Pancreas (tissue), 10 donors: ENCODE data around the gene AOAH. TPM values are rescaled to one million over a fixed set of nuclear protein-coding genes. Genes with fewer than 3 reads are reported as not detected.
A peak's percentile ranks its signal among the peaks of the same experiment; 100 is the strongest.

Experiments used
- ATAC-seq, 4 donors: fragments of 200-7000 bp; cut with Tn5 transposase; one replicate each; pipeline versions ENCODE4 v1.8.0 to v1.9.1; 2020; ENCODE audit warnings: mild to moderate bottlenecking in 4 of 4, moderate library complexity in 4 of 4
- DNase-seq, 6 donors: peaks; one replicate each; pipeline ENCODE4 v3.0.0-alpha.2; 2020
- FAIRE-seq: peaks from 2 replicates; lab custom pipeline; 2012; peaks lifted over from hg19 to GRCh38; lab: Jason Lieb, UNC
- H3K27ac ChIP-seq, 4 donors: fragments of 200-600 bp; sonication (generic); 1 replicate in 3 of 4; 2 replicates in 1 of 4; pipeline versions ENCODE4 v1.5.0 to v1.8.0; 2020
- H3K27me3 ChIP-seq, 4 donors: fragments of 200-600 bp; one replicate each; pipeline ENCODE4 v1.8.0; 2021
- H3K36me3 ChIP-seq, 3 donors: fragments of 200-600 bp; sonication (generic) in 1 of 3; one replicate each; pipeline versions ENCODE4 v1.5.0 to v1.8.0; 2020 to 2021
- H3K4me1 ChIP-seq, 3 donors: fragments of 200-600 bp; one replicate each; pipeline ENCODE4 v1.8.0; 2021
- H3K4me3 ChIP-seq, 4 donors: fragments of 200-600 bp; sonication (generic) in 2 of 4; one replicate each; pipeline versions ENCODE4 v1.5.0 to v1.8.0; 2020 to 2021
- H3K9me3 ChIP-seq, 4 donors: fragments of 200-600 bp; one replicate each; pipeline ENCODE4 v1.8.0; 2021
- CTCF ChIP-seq, 4 donors: fragments of 200-600 bp; sonication (generic) in 3 of 4; IDR thresholded peaks; one replicate each; pipeline versions ENCODE4 v1.5.0 to v1.8.0; 2021; ENCODE audit warnings: antibody characterized with exemption in 4 of 4
- WGBS, 2 donors: extraction: QIAGEN DNeasy Blood & Tissue Kit; methylation state at CpG; one replicate each; pipeline ENCODE4 v1.1.7; 2013; 5-methylcytosine and 5-hydroxymethylcytosine counted together
- intact Hi-C, 3 donors: fragments of 100-400 bp; cut with DNase I; formaldehyde crosslinking; loops; one replicate each; pipeline versions ENCODE4 v1.11.1 to v1.14.2; 2022
- polyA plus RNA-seq, 2 donors: library from polyadenylated mRNA; stranded (reverse); fragments of 200-250 nt; gene quantifications; one replicate each; pipeline ENCODE4 v1.2.3, GENCODE V29; 2013
- total RNA-seq, 6 donors: library from RNA; stranded (reverse); fragmentation: NEBNext Ultra II Directional in 4 of 6; extraction: Animal tissue kit (Norgen Biotek cat#: 25700) in 4 of 6; gene quantifications; one replicate each; pipeline versions ENCODE4 v1.2.1 to v1.2.4, GENCODE V29; 2021 to 2023
- donor health status: healthy with polysubstance abuse.
- donor health status: DM: no; HTN: no; CAD: no; lungs with moderate emphysema.
- donor health status: DM: no; HTN: no; CAD: no.
- donor health status: control.
- donor health status: control.
- donor health status: Bipolar disorder and iron deficiency.
- donor health status: DM: yes; HTN: yes; CAD: no.
- donor health status: DM: no; HTN: no; CAD: no.
- donor health status: DM: no; HTN: no; CAD: no.
- donor health status: DM: yes; HTN: yes; CAD: no.

Gene AOAH
- total and polyA plus RNA-seq, 8 donors, result 0.79 to 9.0 (median 2.1) TPM

DNA sequence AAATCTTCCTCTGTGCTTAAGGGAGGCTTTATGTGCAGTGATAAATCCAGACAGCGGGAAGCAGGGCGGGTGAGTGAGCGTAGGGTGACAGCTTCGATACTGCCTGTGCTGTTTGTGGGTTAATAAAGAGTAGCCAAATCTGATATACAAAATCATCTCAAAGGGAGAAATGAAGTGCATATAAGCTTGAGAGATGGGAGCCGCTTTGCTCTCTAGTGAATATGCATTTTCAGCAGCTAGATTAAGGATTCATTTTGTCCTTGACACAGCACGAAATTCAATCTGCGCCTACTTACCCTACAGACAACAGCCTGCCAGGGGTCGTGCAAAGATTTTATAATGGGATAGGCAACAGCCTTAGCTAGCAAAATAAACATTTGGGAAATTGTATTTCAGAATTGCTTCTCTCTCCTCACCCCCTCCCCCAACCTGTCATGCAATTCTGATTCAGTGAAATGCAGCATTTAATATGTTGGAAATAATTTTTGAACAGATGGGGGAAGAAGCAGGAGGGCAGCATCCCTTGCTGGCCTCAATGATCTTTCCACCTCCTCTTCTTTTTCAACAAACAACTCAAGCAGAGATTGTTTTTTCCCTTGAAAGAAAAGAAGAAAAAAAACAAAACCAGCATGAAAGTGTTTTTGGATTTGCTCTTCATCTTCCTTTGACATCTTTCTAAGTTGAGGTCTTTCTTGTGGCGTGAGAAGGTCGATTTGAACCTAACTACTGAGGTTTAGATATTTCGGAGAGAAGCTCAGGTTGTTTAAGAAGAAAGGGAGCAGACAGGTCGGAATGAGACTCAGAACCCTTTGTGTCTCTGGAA, 117.9 kb downstream of the AOAH start:
- intact Hi-C loops, result no loop called here
- no peak for ATAC-seq
- DNase-seq, result no peak
- H3K9me3 ChIP-seq, result no peaks in the 10 kb centered on the region
- no peak for FAIRE-seq
- TF ChIP-seq CTCF (IDR thresholded peaks at IDR 0.05), result no peak
- WGBS, 2 donors, result 69 to 85% methylated on average over 12 of the region's 12 CpGs
- no peak overlapping the region for H3K4me3 ChIP-seq
- H3K27me3 ChIP-seq, result no peaks in the 10 kb centered on the region
- H3K36me3 ChIP-seq, result no peaks in the 10 kb centered on the region
- H3K4me1 ChIP-seq, result peaks cover 0 to 5% (median 0%) of the 10 kb centered on the region in 3 donors
- H3K27ac ChIP-seq, result no peak overlapping the region

DNA sequence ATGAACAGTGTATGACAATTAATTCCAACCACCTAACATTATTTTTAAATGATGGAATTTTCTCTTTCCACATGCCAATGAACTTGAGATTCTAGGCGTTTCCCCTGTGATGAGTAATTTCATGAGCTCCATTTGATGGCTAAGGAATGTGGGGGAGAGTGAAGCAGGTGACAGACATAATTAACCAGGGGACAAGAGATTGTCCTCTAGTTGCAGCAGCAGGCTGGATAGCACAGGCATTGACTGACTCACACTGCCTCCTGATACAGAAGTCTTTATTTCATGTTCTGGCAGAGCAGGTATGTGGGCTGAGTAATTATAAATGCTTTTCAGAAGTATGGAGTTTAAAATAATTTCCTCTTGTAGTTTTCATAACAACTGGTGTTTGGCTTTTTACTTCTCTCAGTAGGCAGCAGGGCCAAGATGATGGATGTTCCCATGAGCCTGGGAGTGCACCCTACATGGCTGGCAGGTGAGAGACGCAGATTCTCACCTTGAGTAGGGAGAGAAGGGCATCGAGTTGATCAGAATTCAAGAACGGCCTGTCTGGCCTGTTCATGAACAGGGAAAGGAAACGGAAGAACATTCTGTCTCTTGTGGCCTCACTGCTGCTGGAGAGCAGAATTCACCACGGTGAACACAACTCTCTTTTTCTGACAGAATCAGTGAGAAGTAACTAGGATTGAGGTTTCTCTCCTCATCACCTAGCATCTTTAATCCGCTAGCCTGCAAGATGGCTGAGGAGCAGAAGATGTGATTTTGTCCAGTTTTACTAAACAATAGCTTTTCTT, 118.8 kb downstream of the AOAH start:
- H3K27me3 ChIP-seq, result no peaks in the 10 kb centered on the region
- WGBS, 2 donors, result 67 to 68% methylated on average over 7 of the region's 7 CpGs
- peak overlapping the region in 1 of 4 donors; percentile 33 for H3K27ac ChIP-seq
- intact Hi-C loops, result no loop called here
- no peak for TF ChIP-seq CTCF (IDR thresholded peaks at IDR 0.05)
- no peak overlapping the region for H3K4me3 ChIP-seq
- peak in 1 of 4 donors; percentile 34 for ATAC-seq
- FAIRE-seq, result no peak
- no peaks in the 10 kb centered on the region for H3K36me3 ChIP-seq
- H3K9me3 ChIP-seq, result no peaks in the 10 kb centered on the region
- H3K4me1 ChIP-seq, result peaks cover 0 to 10% (median 0%) of the 10 kb centered on the region in 3 donors
- DNase-seq, result no peak

DNA sequence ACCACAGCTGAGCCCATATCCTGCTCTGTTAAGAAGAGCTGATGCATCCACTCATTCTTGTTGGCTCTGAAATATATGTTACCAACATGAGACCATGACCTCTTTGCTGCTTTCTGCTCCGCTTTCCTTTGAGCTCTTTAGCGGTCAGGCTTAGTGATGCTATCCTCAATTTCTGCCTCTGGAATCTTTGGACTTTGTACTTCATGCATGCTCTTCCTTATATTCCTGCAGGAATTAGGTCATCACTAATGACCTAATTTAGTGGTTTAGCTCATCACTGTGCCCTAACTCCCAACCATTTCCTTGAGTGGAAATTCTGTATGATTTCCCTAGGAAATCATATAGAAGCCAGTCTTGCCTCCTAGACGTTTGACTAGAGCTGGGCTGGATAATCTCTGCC, 119.5 kb downstream of the AOAH start:
- DNase-seq (no peak), FAIRE-seq (no peak), ATAC-seq (peak in 2 of 4 donors; percentile 19)
- no peak for TF ChIP-seq CTCF (IDR thresholded peaks at IDR 0.05)
- H3K9me3 ChIP-seq, result no peaks in the 10 kb centered on the region
- H3K27ac ChIP-seq, result peak overlapping the region in 1 of 4 donors; percentile 33
- no peaks in the 10 kb centered on the region for H3K36me3 ChIP-seq
- intact Hi-C loops, result no loop called here
- no peak overlapping the region for H3K4me3 ChIP-seq
- H3K4me1 ChIP-seq, result peaks cover 0 to 11% (median 0%) of the 10 kb centered on the region in 3 donors
- WGBS, 2 donors, result 74 to 89% methylated on average over 3 of the region's 3 CpGs
- no peaks in the 10 kb centered on the region for H3K27me3 ChIP-seq

DNA sequence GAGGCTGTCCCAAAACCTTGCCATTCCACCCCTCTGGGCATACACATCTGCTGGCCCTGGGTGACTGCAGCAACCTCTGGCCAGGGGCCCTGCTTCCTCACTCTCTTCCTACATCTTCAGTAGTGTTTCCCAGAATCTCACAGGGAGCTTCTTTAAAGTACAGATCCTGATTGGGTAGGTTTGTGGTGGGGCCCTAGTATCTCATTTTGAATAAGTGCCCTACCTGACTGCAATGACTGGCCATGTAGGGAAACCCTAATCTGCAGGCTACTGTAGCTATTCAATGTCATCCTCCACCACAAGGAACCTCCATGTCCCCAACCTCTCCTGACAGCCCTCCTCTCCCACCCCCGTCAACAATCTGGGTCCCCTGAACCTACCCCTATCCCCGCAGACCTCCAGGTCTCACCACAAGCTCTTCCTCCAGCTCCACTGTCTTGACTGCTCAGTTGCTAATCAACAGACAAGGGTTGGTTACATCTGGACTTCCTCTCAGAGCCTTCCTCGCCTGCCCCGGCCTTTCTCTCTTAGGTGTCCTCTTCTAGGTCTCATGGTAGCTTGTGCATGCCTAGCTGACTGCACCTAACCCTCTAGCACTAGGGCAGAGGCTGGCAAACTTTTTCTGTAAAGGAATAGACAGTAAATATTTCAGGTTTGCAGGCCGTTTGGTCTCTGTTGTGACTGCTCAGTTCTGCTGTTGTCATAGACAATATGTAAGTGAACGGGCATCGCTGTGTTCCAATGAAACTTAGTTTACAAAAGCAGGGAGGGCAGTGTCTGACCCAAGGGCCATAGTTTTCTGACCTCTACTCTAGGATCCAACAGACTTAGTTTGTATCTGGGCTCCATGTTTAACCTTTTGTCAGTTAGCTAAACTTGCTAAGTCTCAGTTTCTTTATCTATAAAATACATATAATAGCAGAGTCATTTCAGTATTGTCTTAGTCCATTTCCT, 121.1 kb downstream of the AOAH start:
- FAIRE-seq, result no peak
- intact Hi-C loops, result no loop called here
- H3K9me3 ChIP-seq, result no peaks in the 10 kb centered on the region
- no peak for DNase-seq
- H3K27ac ChIP-seq, result no peak overlapping the region
- no peak overlapping the region for H3K4me3 ChIP-seq
- TF ChIP-seq CTCF (IDR thresholded peaks at IDR 0.05), result no peak
- WGBS, 2 donors, result 80 to 94% methylated on average over 7 of the region's 7 CpGs
- H3K36me3 ChIP-seq, result no peaks in the 10 kb centered on the region
- peaks cover 0 to 11% (median 0%) of the 10 kb centered on the region in 3 donors for H3K4me1 ChIP-seq
- ATAC-seq, result no peak
- H3K27me3 ChIP-seq, result no peaks in the 10 kb centered on the region
